SK-N-SH treated with all-trans-retinoic acid at 6 μM for 48 hours (cell line): ENCODE measurements around the gene TSKU.

Experiments used
- ATAC-seq: fragments of 200-7000 bp; cut with Tn5 transposase; 3 replicates; pipeline ENCODE4 v1.9.1; 2020; ENCODE audit warnings: mild to moderate bottlenecking, moderate library complexity
- ARNTL ChIP-seq: fragments of 450-650 bp; formaldehyde crosslinking; IDR thresholded peaks from 2 replicates; pipeline ENCODE4 v1.5.0; 2020; ENCODE audit warnings: low read depth, mild to moderate bottlenecking, moderate library complexity, borderline replicate concordance
- BACH2 ChIP-seq: fragments of 250-450 bp; sonication (Bioruptor Pico); IDR thresholded peaks from 2 replicates; pipeline ENCODE4 v1.9.0; 2021; ENCODE audit warnings: mild to moderate bottlenecking, borderline replicate concordance
- CREB5 ChIP-seq: fragments of 250-450 bp; sonication (Bioruptor Pico); IDR thresholded peaks from 2 replicates; pipeline ENCODE4 v1.5.1; 2020; ENCODE audit warnings: low read depth, mild to moderate bottlenecking, moderate library complexity
- CSDC2 ChIP-seq: fragments of 250-450 bp; sonication (Bioruptor Pico); IDR thresholded peaks from 2 replicates; pipeline ENCODE4 v1.5.0; 2020; ENCODE audit warnings: mild to moderate bottlenecking, moderate library complexity
- CSRNP3 ChIP-seq: fragments of 250-450 bp; sonication (Bioruptor Pico); IDR thresholded peaks from 2 replicates; pipeline ENCODE4 v1.5.1; 2021; ENCODE audit warnings: mild to moderate bottlenecking, moderate library complexity
- ESRRG ChIP-seq: fragments of 250-450 bp; sonication (Bioruptor Pico); IDR thresholded peaks from 2 replicates; pipeline ENCODE4 v1.6.1; 2021; ENCODE audit warnings: mild to moderate bottlenecking
- GLIS3 ChIP-seq: fragments of 250-450 bp; sonication (Bioruptor Pico); IDR thresholded peaks from 2 replicates; pipeline ENCODE4 v1.5.0; 2020; ENCODE audit warnings: mild to moderate bottlenecking, moderate library complexity
- ISL1 ChIP-seq: fragments of 250-450 bp; sonication (Bioruptor Pico); IDR thresholded peaks from 2 replicates; pipeline ENCODE4 v2.1.2; 2022; ENCODE audit warnings: mild to moderate bottlenecking, moderate library complexity
- OSR1 ChIP-seq: fragments of 250-450 bp; sonication (Bioruptor Pico); IDR thresholded peaks from 2 replicates; pipeline ENCODE4 v1.8.0; 2022; ENCODE audit warnings: moderate library complexity, mild to moderate bottlenecking, inconsistent platforms
- PATZ1 ChIP-seq: fragments of 250-450 bp; sonication (Bioruptor Pico); IDR thresholded peaks from 2 replicates; pipeline ENCODE4 v1.8.0; 2020; ENCODE audit warnings: mild to moderate bottlenecking, moderate library complexity, borderline replicate concordance
- POU6F1 ChIP-seq: fragments of 250-450 bp; sonication (Bioruptor Pico); IDR thresholded peaks from 2 replicates; pipeline ENCODE4 v1.8.0; 2021; ENCODE audit warnings: low read depth, mild to moderate bottlenecking, moderate library complexity, borderline replicate concordance
- PPARA ChIP-seq: fragments of 250-450 bp; sonication (Bioruptor Pico); IDR thresholded peaks from 2 replicates; pipeline ENCODE4 v1.5.0; 2020; ENCODE audit warnings: mild to moderate bottlenecking, borderline replicate concordance
- RARB ChIP-seq: fragments of 250-450 bp; sonication (Bioruptor Pico); IDR thresholded peaks from 2 replicates; pipeline ENCODE4 v1.8.0; 2021; ENCODE audit warnings: mild to moderate bottlenecking, moderate library complexity
- SNAI2 ChIP-seq: fragments of 250-450 bp; sonication (Bioruptor Pico); IDR thresholded peaks from 2 replicates; pipeline ENCODE4 v1.5.0; 2020; ENCODE audit warnings: mild to moderate bottlenecking, moderate library complexity
- TCF4 ChIP-seq: fragments of 250-450 bp; sonication (Bioruptor Pico); IDR thresholded peaks from 2 replicates; pipeline ENCODE4 v1.8.0; 2021; ENCODE audit warnings: mild to moderate bottlenecking, moderate library complexity, borderline replicate concordance
- TOX ChIP-seq: fragments of 250-450 bp; sonication (Bioruptor Pico); IDR thresholded peaks from 2 replicates; pipeline ENCODE4 v1.8.0; 2021; ENCODE audit warnings: mild to moderate bottlenecking, moderate library complexity, borderline replicate concordance
- TSHZ2 ChIP-seq: fragments of 250-450 bp; sonication (Bioruptor Pico); IDR thresholded peaks from 2 replicates; pipeline ENCODE4 v1.5.0; 2020; ENCODE audit warnings: mild to moderate bottlenecking, moderate library complexity
- ZFP3 ChIP-seq: fragments of 250-450 bp; sonication (Bioruptor Pico); IDR thresholded peaks from 2 replicates; pipeline ENCODE4 v1.5.0; 2020; ENCODE audit warnings: mild to moderate bottlenecking, moderate library complexity
- ZFP30 ChIP-seq: fragments of 450-650 bp; formaldehyde crosslinking; IDR thresholded peaks from 2 replicates; pipeline ENCODE4 v1.5.0; 2022; ENCODE audit warnings: mild to moderate bottlenecking, moderate library complexity
- ZNF565 ChIP-seq: fragments of 450-650 bp; formaldehyde crosslinking; conservative IDR thresholded peaks from 2 replicates; pipeline ENCODE4 v1.5.0; 2020; ENCODE audit warnings: low read depth, mild to moderate bottlenecking, moderate library complexity
- ZNF70 ChIP-seq: fragments of 450-650 bp; formaldehyde crosslinking; IDR thresholded peaks from 2 replicates; pipeline ENCODE4 v1.5.0; 2020; ENCODE audit warnings: mild to moderate bottlenecking, moderate library complexity
- ZNF8 ChIP-seq: fragments of 450-650 bp; formaldehyde crosslinking; IDR thresholded peaks from 2 replicates; pipeline ENCODE4 v1.5.0; 2020; ENCODE audit warnings: mild to moderate bottlenecking, moderate library complexity

Gene TSKU

GRCh38 chr11:76753950-76754349, 29.2 kb upstream of the TSKU start:
- no peak for ATAC-seq
- TF ChIP-seq TCF4 (CRISPR knock-in tag), result no peak
- TF ChIP-seq TOX, result no peak
- no peak for TF ChIP-seq PPARA (CRISPR knock-in tag)
- no peak for TF ChIP-seq ARNTL (CRISPR knock-in tag)
- TF ChIP-seq RARB (CRISPR knock-in tag), result no peak
- no peak for TF ChIP-seq ZFP30 (CRISPR knock-in tag)
- no peak for TF ChIP-seq ZNF70
- no peak for TF ChIP-seq CSRNP3 (CRISPR knock-in tag)
- no peak for TF ChIP-seq ESRRG (CRISPR knock-in tag)
- no peak for TF ChIP-seq GLIS3
- no peak for TF ChIP-seq CSDC2 (CRISPR knock-in tag)
- TF ChIP-seq OSR1 (CRISPR knock-in tag), result no peak
- no peak for TF ChIP-seq POU6F1 (CRISPR knock-in tag)
- no peak for TF ChIP-seq SNAI2 (CRISPR knock-in tag)
- TF ChIP-seq ZNF8 (CRISPR knock-in tag), result no peak

GRCh38 chr11:76756341-76756741, 26.8 kb upstream of the TSKU start:
- ATAC-seq, result no peak
- TF ChIP-seq POU6F1 (CRISPR knock-in tag), result no peak
- no peak for TF ChIP-seq RARB (CRISPR knock-in tag)
- TF ChIP-seq PPARA (CRISPR knock-in tag), result no peak
- no peak for TF ChIP-seq ZNF565 (CRISPR knock-in tag)
- TF ChIP-seq OSR1 (CRISPR knock-in tag), result no peak
- TF ChIP-seq ISL1 (CRISPR knock-in tag), result no peak
- no peak for TF ChIP-seq ZFP3
- no peak for TF ChIP-seq TOX
- TF ChIP-seq BACH2 (CRISPR knock-in tag), result no peak
- no peak for TF ChIP-seq ARNTL (CRISPR knock-in tag)
- no peak for TF ChIP-seq SNAI2 (CRISPR knock-in tag)
- TF ChIP-seq GLIS3, result no peak
- TF ChIP-seq TSHZ2, result no peak
- no peak for TF ChIP-seq CREB5 (CRISPR knock-in tag)
- TF ChIP-seq PATZ1 (CRISPR knock-in tag), result no peak
